Stimulated activated CD8-positive, alpha-beta memory T cell treated with anti-CD3 and anti-CD28 coated beads, Interleukin-12 subunit alpha, Interleukin-12 subunit beta, amount 100 ng/mL, for 24 hours (primary cell): ENCODE results near the gene KCNMA1.

ENCODE experiments used
- DNase-seq: peaks from one replicate; pipeline ENCODE4 v3.0.0-alpha.2; 2020; ENCODE audit errors: extremely low read depth

The KCNMA1 gene

DNA sequence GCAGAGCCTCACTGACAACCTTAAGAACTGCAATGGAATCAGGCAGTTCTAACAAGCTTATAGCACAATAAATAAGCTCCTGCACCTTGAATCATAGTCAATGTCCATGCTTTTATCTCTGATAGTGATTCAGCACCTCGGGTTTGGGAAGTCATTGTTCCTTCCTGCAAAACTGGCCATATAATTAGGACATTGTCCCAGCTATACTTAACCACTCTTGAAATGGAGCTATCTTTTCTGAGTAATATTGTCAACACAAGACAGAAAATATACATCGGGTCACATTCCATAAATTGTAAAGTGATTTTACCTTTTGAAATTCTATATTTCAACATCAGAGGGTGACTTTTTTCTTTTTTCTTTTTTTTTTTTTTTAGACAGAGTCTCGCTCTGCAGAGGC, 682.8 kb downstream of the KCNMA1 start:
- no peak for DNase-seq

DNA sequence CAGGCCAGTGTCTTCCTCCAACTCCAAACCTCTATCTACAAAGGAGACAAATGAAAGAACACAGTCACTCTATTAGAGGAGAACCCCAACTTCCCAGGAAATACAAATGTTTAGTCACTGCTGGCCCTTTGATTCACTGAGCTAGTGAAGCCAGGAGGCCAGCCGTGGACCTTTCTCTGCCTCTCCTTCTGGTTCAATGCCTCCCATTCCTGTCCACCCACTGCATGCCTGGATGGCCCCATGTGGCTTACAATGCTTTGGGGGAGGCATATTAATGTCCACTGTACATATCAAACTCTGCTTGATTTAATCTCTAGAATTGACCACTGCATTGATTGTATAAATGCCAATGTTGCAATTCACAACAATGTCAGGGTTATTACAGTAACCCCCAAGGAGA, 687.3 kb downstream of the KCNMA1 start:
- DNase-seq = no peak

DNA sequence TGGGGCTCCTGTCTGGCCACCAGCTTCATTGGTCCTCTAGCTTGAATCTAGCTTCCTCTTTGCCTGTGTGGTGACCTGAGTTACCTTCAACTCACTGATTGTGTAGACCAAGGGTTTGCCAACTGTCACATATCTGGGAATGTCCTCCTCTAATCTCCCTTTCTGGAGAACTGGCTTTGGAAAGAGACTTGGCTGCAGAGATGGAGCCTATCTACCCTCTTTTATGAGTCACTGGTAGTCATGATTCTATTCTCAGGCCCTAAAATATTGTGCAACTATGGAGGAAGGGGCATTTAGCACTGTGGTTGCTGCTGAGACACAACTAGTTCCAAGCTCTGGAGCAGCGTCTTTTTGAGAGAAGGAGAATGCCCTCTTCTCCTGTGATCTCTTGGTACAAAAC, 691.3 kb downstream of the KCNMA1 start:
- no peak for DNase-seq

DNA sequence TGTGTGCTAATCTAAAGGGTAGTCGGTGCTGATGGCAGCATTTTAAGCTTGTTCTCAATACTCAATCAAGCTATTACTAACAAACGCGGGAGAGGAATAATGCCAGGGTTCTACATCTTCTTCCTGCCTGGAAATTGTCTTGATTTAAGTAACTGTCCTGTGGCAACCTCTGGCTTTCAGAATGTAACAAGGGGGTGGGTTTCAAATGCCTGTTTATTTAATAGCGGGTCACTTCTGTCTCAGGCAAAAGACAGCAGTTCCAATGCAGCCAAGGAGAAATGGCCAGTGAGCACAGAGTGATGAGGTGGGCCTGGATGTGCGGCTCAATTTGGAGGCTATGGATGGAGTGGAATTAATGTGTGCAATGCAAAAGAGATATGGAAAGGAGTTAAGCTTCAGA, 692.4 kb downstream of the KCNMA1 start:
- no peak for DNase-seq

DNA sequence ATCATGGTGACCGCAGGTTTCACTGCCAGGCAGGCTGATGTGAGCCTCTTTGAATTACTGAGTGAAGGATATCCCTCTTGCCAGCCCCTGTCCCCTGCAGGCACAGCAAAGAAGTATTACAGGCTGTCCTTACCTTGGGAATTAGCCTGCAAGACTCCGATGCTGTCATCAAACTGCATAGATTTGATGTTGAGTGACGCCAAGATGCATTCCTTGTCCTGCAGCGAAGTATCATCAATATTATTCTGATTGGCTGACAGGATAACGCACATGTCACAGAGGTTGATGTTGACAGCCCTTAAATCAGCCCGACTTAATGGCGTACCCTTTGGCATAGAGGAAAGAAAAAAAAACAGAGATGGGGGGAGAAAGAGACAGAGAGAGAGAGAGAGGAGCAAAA, 693.0 kb downstream of the KCNMA1 start:
- no peak for DNase-seq

DNA sequence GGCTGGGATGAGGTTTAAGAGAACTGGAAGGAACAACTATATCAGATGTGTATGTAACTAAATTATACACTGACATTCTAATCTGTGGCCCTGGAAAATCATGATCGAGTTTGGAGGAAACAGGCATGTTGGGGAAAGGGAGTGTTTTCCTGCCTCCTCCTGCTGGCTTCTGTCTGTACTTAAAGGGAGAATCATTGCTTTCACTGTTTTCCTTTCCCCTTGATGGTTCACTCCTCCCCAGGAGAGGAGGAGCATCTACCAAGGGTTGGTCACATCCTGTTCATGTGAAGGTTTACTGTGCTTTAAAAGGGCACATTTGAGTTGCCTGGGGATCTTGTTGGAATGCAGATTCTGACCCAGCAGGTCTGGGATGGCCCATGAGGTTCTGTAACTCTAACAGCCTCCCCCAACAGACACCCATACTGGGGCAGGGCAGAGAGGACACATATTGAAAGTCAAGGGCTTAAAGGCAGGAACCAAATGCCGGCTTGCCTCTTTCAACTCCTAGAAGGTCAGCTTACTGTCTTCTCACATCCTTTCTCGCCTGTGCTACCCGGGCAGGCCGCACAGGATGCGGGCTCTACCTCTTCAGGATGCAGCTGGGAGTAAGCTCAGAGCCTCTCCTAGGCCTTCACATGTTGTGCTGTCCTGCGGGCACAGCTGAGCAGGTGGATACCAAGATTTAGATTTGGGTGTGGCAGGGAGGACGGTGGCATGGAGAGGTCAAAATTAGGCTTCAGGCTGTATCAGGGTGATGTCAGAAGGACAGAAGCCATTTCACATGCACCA, 694.8 kb downstream of the KCNMA1 start:
- DNase-seq = no peak

DNA sequence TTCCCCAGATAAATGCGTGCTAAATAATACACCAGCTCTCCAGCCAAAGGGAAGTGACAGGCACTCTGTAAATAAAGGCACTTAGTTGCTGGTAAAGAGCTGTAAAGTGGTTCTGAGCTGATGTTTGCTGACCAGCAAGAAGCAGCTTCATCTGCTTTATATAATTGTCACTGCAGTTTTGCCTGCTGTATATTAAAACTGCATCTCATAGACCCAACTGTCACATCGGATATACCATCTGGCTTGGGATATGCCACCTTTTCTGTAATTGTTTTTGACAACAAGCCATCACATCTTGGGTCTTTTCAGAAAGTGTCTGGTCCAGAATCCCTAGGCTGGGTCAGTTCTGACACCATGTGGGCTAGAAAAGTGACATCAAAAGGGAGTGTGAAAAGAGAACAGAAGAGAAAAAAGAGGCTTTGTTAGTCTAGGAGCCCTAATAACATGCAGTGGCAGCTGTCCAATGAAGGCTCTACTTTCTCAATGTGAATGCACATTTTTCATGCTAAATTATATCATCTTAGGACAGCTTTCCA, 697.6 kb downstream of the KCNMA1 start:
- no peak for DNase-seq

DNA sequence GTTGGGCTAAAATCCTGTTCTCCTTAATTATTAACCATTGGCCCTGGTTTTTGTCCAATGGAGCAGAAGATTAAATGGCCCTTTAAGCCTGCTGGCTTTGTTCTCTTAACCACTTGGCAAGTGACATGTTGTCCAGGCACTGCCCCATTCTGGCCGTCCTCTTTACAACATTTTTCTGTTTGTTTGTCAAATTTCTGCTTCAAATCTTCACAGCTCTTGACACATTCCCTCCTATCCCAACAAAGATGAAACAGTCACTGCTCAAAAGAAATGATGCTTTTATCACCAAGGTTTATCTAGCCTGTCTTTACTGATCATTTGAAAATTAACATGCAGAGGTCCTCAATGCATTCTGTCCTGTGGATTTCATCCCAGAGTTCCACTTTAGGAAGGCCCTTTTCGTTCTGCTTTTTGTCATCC, 700.4 kb downstream of the KCNMA1 start:
- DNase-seq = no peak

DNA sequence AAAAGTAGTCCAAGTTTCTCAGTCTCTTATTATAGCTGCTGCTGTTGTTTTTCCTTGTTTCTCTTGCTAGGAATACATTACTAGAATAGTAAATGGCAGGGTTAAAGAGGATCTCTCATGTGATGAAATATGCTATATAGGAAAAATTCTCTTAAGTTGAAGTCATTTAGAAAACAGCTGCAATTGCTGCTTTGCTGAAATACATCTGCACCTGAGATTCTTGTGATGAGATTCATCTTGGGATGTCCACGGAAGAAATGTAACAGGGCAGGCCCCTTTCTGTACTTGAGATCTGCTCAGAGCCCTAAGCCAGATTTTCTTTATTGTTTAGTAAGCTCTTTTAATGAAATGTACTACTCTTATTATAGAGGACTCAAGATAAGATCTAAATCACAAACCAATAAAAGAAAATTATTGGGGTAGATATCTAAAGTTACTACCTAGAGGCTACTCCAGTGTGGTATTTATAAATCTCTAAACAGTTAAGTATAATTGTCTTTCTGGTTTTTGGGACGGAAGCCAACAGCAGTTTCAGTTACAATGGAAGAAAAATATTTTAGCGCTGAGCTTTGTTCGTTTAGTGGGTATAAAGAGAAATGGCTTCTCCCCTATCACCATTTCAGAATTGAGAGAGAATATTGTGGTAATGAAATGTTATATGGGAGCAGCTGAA, 701.5 kb downstream of the KCNMA1 start:
- DNase-seq = no peak

DNA sequence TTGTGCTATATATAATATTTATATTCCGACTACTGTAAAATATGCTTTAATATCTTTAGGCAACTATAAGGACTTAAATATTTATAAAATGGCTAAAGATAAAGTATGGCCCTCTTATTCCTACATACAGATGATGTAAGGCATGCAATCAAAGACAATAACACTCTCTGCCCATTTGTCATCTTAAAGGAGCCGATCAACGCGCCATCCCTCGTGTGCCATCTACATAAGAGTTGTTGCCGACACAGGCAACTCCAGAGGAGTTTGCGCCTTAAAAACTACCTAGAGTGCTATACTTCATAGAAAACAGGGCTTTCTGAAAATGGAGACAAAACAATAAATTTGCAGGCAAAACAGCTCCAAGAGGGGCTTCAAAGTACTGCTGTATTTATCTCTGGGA, 709.0 kb downstream of the KCNMA1 start:
- DNase-seq = no peak

DNA sequence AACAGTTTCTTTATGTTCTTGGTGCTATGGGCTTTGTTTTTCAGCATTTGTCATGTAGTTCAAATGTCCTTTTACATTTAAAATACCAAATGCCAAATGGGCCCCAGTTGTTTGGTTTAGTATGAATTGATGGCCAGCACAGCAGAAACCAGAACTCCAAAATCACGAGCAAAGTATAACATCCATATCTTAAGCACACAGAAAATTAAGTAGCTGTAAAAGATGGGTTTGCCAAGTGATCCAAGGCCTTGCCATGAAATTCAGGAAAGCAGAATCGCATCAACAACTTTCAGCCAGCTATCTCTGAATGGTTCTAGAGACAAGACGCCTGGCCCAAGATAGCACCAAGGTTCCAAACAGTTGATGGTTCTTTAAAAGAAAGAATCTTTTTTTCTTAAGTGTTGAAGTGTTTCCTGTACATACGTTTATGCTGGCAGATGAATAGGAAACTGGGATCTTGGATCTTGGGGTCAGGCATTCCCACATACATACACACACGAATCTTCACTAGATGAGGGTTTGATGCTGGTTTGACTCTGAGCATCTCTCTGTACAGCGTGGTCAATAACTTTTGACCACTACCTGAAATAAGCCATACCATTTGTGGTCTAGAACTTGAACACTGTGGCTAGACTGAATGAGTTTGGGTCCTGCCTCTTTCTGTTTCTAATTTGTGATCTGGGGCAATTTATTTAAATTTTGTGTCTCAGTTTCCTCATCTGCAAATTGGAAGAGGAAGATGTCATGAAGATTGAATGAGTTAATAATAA, 711.8 kb downstream of the KCNMA1 start:
- no peak for DNase-seq

DNA sequence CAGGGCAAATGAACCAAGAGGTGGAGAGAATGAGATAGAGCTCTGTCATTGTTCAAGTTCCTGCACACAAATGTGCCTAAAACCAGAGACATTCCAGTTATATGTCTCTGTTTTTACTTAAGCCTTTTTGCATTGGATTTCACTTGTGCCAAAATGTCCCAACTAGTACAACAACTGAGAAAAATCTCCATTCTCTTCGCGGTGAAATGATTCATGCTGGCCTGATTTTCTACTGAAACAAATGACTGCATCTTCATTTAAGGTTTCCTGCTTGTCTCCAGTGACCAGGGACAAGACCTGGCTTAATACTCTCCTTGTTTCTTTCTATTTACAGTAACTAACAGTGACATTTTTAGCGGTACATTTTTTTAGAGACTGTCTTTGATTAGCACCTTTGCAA, 714.9 kb downstream of the KCNMA1 start:
- no peak for DNase-seq

DNA sequence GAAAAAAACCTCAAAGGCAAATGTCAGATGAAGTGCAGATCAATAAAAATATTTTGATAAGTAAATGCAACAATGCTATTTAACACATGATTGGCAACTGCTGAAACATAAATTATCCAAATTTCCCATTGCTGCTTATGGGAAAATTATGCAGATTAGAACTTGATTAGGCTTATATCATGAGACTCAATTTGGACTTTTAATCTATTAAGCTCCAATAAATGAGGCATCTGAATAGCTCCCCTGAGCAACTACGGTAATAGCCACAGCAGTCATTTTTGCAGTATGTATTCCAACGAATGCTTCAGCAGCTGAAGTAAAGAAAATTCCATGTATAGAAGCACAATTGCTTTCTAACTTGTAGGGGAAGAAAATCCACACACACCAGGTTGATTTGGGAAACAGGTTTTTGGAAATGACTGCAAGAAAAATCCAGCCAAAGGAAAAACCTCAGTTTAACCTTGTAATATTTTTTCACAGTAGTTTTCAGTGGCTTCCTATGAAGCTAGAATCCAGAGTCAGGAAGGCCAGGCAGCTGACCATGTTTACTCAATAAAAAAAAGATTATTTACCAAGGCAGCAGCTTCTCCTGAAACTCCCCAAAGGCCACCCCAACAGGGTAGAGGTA, 716.1 kb downstream of the KCNMA1 start:
- no peak for DNase-seq

DNA sequence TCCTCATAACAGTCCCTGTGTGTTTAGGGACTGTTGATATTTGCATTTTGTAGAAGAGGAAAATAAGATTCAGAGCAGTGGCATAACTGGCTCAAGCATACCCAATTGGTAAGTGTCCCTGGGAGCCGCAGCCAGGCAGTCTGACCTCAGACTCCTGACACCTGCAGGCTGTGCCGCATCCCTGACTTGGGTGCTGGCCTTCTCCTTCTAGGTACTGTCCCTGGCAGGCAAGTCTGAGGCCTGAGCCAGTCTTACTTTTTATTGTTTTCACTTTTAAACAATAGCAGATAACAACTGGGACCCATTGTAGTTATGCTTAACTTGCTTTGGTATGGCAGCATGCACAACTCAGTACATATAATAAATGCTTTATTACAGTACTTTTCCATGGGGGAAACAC, 717.0 kb downstream of the KCNMA1 start:
- no peak for DNase-seq

DNA sequence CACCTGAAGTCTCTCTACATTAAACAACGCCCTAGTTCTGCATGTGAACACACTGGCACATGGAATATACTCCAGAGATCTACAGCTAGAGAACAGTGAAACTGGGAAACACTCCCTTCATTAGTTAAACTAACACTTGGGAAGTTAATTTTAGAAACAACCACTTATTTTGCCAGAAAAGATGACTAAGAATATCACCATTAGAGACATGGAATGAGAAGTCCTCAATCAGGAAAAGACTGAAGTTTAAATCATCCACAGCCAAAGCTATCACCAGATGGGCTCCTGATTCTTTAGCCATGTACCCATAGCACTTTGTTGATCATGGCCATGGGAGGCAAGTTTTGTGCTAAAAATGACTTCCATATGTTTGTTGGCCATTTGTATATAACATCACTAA, 719.5 kb downstream of the KCNMA1 start:
- no peak for DNase-seq

DNA sequence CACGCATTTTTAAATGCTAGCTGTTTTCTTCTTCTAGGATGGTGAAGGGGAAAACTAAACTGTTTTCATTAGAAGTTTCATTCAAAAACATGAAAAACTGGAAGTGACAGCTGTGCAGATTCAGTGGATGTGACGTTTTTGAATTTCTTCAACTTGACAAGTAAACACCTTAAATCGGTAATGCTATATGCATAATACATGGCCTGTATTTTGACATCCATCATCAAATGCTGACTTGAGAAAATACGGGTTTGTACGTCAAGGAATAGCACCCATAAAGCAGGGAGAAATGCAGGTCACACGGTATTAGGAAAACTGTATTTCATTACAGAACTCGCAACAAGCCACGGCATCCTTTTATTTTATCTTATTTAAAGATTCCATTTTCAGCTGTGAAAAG, 720.5 kb downstream of the KCNMA1 start:
- DNase-seq = no peak

DNA sequence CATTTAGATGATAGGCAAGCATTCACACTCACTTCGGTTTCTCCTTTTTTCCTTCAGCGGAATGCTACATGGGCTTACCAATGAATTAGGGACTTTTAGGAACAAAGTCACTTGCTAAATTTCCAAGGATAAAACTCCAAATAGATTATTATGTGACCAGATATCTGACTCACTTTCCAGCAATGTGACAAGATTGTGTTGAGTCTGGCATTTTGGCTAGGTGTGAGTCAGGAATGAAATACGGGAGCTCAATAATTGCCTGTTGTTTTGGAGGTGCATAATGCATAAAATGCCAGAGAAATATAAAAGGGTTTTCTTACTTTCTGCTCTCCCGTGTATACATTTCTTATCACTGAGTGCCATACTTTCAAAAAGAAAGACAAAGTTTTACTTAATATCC, 721.1 kb downstream of the KCNMA1 start:
- DNase-seq = no peak

DNA sequence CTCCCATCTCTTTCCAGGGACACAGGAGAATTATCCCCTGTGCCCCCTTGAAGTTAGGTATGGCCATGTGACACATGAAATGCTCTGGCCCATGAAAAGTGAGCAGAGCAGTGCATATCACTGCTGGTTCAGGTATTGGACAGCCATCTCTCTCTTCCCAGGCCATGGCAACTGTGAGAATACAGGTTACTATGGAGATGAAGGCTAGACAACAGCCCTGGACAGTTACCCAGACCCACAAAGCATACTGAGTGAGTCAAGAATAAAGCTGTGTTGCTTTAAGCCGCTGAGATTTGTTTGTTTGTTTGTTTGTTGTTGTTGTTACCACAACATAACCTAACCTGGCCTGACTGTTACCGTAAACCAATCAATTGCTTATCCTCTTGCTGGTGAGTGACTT, 722.3 kb downstream of the KCNMA1 start:
- no peak for DNase-seq

DNA sequence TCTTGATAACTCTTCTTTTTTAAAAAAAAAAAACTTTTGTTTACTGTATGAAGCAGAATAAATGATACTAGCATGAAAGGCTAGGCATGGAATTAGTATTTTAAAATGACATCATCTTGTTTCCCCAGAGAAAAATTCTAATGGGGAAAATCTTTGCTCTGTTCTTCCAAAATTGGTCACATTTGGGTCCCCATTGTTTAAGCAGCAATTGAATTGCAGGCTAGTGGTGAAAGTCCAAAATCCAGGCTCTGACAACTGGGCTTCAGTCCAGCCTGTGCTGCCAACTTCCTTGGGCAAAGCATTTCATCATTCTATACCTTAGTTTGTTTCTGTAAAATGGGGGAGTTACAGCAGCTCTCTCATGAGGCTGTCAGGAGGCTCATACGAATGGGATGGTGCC, 726.4 kb downstream of the KCNMA1 start:
- DNase-seq = no peak

DNA sequence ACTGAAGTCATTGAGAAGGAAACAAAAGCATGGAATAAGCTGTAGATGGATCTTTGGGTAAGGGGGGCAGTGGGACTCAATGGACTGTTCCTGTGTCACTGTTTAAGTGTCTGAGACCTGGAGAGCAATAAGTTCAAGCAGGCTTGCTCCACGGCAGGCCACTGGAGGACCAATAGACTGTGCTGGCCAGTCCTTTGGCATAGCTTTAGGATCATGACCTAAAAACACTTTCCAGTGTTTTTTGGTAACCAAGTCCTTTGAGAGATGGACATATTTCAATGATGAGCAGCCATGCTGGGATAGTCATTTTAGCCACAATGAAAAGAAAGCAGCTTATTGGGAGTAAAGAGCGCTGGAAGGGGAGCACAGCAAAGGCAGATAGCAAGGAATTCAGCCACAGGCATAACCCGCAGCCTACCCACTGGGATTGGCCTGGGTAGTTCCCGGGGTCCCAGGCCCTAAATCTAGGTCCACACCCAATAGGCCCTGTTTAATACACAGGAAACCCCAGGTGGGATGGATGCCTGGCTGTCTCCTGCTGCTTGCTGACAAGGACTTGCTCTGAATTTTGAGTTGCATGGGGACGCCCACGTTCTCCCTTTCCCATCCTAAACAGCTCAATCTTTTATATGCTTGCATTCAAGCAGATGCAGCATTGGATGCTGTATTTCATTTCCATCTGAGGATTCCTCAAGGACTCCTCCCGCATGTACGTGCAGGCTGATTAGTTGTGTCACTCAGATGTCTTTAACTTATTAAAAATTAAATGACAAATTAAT, 727.2 kb downstream of the KCNMA1 start:
- no peak for DNase-seq

DNA sequence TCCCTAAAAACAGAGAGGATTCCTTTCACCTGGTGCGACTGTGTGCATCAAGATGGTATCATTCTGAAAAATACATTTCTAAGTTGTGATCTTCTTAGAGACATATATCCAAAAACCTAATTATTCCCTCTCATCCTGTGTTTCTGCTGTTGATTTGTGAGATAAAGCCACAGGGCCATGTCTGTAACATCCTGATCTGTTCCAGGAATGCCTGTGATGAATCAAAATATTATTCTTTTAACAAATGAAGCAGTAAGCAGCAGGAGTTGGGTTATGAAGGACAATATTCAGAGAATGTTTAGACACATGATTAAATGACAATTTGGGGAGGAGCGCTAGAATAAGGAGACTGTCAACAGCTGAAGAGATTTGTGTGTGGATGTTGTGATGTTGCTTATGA, 731.4 kb downstream of the KCNMA1 start:
- DNase-seq = no peak
